ENCODE measurements around the gene TUBB6.

Gene TUBB6

DNA sequence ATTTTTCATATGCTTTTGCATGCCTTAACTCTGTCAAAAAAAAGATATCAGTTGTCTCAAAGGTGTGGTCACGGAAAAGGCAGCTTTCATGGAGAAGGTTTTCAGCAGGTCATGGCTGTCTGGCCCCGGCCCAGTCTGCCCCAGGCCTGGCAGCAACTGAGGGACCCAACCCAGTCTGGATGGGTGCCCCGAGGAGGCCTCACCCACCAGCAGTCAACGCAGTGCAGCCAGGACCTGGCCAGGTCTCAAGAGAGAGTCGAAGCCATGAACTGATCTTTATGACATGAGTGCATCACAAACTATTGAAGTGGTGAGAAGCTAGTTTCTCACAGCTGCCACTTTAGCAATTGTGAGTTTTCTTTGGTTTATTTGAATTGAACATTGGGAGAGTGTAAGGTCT is 7.9 kb downstream of the TUBB6 start:
- no peak for DNase-seq

DNA sequence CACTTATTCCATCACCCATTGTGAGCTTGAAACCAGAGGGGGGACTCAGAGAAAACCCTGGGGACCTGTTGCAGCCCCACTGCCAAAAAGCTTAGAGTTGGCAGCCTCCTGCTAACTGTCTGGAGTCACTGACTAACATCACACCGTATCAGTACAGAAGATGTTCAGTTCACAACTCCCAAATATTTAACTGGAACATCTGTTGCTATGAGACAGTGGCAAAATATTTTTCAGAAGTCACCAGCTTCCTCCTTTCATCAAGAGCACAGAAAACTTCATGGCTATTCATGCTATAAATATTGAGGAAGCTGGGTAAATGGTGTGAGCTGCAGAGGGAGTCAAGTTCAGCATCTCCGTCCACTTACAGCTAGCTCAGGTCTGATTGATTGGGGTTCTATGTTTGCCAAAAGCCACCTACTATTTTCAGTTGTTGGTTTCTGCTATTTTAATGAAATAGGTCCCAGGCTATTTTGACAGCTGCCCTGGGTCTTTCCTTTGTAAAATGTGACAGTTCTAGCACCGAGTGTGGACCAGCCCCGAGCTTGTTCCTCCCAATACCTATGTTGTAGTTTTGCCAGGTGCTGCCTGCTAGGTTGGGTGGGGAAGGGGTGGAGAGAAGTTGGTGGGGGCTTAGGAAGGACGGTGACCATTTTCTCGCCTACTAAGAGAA is 9.8 kb downstream of the TUBB6 start:
- DNase-seq, result no peak

DNA sequence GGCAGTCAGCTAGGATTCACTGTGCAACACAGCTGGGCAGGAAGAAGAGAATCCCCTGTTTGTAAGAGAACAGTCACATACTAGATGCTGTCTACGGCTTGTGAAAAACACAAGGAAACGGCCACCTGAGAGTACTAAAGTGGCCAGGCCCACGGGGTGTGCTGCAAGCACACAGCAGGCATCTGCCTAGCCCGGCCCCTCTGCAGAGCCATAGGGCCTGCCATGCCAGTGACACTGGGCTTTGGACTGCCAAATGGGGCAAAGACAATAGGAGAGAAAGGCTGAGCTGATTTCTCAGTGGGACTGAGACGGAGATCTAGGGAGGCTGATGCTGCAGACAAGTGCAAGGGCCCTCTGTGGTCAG is 10.3 kb downstream of the TUBB6 start:
- DNase-seq, result no peak

DNA sequence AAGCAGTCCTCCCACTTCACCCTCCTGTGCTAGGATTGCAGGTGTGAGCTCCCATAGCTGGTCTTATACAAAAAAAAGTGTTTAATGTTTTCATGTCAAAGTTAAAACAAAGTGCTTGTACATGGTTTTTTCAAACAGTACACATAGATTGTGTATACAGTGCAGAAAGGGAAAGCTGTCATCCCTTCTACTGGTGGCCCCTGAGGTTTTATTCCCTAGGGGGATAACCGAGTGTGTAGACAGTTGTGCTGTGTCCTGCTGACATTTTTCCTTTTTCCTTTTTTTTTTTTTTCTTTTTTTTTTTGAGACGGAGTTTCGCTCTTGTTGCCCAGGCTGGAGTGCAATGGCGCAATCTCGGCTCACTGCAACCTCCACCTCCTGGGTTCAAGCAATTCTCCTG is 10.8 kb downstream of the TUBB6 start:
- DNase-seq, result no peak

DNA sequence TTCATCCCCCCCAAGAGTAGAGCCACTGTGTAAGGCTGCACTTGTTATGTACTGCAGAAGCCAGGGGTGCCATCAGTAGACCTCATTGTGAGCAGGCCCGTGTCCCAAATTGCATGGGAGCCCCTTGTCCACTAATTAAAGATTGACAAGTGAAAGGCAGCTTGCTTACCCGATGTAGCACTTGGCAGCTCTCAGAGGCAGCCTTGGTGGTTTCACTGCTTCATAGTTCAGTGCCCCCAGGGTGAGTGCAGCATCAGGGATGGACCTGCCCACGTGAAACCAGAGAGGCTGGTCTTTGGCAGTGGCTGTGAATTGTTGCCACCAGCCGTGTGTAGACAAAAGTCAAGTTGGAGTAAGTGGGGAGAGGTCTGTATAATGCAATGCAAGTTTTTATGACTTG is 13.3 kb downstream of the TUBB6 start:
- DNase-seq, result no peak

DNA sequence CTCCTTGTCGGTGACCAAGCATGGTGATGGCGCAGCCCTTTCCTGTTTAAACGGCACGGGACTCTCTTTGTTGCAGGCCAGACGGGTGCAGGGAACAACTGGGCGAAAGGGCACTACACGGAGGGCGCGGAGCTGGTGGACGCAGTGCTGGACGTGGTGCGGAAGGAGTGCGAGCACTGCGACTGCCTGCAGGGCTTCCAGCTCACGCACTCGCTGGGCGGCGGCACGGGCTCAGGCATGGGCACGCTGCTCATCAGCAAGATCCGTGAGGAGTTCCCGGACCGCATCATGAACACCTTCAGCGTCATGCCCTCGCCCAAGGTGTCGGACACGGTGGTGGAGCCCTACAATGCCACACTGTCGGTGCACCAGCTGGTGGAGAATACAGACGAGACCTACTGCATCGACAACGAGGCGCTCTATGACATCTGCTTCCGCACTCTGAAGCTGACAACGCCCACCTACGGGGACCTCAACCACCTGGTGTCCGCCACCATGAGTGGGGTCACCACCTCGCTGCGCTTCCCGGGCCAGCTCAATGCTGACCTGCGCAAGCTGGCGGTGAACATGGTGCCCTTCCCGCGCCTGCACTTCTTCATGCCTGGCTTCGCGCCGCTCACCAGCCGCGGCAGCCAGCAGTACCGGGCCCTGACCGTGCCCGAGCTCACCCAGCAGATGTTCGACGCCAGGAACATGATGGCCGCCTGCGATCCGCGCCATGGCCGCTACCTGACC is 17.1 kb downstream of the TUBB6 start:
- DNase-seq, result no peak

DNA sequence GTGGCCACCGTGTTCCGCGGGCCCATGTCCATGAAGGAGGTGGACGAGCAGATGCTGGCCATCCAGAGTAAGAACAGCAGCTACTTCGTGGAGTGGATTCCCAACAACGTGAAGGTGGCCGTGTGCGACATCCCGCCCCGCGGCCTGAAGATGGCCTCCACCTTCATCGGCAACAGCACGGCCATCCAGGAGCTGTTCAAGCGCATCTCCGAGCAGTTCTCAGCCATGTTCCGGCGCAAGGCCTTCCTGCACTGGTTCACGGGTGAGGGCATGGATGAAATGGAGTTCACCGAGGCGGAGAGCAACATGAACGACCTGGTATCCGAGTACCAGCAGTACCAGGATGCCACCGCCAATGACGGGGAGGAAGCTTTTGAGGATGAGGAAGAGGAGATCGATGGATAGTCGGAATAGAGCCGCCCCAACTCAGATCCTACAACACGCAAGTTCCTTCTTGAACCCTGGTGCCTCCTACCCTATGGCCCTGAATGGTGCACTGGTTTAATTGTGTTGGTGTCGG is 17.7 kb downstream of the TUBB6 start:
- no peak for DNase-seq

DNA sequence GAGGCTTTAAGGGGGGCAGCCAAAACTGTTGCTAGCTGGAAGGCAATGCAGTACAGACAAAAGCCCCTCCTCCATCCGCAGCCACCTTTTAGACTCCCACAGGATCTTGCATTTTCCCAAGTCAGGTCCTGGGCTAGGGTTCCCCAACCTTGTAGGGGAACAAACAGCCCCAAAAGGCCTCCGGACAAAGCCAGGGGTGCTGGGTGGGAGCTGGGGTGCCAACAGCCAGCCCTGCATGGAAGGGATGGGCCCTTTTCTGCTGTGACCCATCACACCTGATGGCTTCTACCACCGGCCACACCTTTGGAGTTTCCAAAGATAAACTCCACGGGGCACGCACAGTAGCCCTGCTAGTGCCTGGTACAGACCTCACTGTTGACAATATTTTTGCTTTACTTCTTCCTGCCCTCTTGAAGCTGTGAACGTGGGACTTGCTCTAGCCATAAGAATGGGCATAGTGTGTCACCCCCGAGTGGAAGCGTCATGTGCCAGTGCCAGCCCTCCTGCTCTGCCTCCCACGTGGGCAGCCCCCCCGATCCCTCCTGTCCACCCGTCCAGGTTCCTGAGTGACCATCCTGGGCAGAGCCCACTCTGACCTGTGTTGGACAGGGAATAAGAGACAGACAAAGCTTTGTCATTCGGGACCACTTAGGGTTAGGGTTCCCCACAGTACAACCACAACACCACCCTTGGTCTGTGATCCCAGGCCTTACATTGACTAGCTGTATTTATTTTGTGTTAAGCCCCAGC is 18.8 kb downstream of the TUBB6 start:
- no peak for DNase-seq

DNA sequence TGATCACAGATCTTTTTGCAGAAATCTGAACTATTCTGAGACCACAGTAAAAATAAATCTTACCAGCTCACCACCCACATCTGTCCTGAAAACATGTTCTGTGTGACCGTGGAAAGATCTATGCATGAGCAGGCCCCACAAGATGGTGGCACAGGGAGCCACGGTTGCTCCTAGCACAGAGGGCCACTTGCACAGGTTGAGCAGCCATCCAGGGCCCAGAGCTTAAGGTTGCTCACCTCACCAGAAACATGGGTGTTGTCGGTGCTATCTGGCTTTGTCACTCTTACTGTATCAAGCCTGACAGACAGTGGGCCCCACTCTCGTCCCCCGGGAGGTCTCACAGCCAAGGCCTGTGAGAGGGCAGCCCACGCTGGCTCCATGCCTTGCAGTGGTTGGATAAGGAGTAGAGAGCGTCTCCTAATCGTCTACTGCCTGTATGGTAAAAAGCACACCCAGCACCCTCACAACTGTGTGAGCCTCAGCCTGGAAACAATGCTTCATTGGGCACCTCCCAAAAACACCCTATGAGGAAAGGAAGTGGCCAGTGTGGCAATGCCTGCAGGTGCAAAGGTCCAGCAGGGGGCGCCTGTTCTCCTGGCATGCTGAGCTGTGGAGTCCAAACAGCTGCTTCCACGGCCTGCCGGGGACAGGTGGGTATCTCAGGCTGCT is 19.6 kb downstream of the TUBB6 start:
- peak; percentile 8 for DNase-seq

DNA sequence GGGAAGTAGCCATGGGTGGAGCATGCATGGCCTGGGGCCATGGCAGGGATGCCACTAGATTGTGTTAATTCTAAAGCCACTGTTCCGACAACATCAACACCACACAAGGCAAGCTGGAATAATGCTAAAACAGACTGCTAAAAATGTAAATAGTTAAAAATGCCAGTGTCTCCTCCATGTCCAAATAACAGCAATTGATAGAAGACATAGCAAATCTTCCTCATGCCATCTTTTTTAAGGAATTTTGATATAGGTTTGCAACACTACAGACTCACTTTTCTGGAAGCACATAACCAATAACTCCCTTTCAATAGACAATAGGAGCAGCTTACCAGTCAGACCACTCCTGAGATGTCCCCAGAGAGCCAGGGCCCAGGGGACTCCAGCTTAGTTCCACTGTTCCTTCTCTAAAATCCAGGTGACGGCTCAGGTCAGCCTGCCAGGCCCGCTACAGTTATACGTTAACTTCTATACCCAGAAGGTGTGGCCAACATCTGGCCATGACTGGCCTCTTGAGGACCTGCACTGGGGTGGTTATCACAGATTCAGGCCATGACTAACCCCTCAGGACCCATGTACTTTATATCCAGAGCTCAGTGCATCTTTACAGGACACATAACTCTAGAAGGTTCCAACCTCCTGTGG is 20.3 kb downstream of the TUBB6 start:
- DNase-seq, result no peak

DNA sequence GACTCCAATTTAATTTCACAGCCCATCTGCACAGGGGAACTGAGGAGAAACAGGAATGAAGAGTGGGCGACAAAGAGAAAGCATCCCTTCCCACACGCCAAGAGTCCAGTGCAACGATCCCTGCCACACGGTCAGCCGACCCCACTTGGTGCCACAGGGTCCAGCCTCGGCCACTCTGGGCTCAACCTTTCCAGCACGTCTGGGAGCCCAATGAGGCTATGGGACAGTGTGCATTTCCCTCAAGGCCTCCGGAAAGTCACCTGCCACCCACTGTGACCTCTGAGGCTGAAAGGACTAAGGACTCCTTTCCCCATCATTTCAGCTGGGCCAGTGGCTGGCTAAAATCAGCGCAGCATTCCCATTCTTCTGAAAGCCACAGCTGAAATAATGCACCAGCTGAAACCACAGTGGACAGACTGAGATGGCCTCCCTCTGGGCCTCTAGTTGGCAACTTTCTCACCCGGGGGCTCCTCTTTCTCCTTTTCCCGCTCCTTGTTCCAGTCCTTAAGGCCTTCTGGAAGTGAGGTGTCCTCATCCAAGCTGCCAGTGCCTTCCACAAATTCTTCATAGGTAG is 21.2 kb downstream of the TUBB6 start:
- DNase-seq, result no peak

DNA sequence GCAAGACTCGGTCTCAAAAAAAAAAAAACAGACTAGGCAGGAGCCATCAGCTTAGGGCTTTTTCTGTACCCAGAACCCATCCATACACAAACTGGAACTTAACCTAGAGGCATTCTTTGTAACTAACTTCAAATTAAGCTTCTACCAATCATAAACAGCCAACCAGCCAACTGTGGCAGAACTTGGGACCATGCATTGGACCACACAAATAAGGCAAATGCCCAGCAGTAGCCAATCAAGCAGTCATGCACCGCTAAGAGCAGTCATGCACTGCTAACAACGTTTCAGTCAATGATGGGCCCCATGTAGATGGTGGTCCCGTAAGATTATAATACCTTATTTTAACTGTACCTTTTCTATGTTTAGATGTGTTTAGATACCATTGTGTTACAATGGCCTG is 22.7 kb downstream of the TUBB6 start:
- DNase-seq, result no peak

DNA sequence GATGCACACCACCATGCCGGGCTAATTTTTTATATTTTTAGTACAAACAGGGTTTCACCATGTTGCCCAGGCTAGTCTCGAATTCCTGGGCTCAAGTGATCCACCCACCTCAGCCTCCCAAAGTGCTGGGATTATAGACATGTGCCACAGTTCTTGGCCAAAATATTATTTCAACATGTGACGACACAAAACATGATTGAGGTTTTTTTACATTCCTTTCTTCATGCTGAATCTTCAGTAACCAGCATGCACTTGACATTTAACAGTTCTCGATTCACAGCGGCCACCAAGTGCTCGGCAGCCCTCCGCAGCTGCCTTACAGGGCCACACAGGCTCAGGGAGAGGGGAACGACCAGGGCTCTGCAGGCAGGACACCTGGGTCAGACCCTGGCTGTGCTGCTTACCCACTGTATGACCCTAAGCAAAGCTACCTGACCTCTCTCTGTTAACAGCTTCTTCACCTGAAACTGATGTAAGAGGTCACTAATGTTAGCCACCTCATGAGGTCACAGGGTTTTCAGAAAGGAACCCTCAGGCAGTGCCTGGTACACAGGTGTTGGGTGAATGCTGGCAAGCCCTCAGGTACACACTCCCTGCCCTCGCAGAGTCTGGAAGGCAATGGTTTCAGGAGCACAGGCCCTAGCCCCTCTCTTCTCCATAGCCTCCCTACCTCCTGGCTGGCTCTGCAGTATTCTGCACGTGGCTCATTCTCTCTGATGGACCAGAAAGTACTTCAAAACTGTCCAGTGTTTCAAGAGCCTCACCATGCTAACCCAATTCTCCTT is 25.7 kb downstream of the TUBB6 start:
- no peak for DNase-seq

DNA sequence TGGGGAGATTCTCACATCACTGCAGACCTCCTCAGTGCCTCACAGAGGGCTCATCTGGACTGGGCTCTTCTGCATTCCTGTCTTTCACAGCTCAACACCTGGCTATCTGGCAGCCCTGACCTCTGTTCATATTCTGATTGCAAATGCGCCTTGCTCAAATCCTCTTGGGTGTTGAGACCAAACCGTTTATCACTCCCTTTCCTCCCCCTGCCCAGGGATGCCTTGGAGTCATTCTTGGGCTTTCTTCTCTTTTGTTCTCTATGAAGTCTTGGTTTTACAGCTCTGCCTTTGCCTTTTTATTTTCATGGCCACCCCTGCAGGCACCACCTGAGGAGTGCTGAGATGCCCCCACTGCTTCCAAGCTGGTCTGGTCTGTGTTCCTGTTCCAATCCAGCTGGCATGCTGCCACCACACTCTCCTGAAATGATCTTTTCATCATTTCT is 26.3 kb downstream of the TUBB6 start:
- DNase-seq, result no peak

DNA sequence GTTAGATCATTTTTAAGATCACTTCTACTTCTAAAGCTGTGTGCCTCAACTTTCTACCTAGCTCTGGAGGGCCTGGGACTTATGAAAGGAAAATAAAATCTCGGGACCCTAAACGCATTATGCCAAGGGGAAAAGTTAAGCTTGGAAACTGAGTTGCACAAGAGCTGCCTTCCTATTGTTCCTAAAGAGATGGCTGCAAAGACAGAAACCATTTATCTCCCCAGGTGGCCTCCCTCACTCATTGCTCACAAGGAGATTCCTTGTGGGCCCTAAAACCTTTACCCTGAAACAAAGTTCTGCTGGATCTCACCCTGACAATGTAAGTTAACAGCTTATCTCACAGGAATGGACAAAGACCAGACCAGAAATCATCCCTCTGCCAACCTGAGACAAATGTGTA is 26.8 kb downstream of the TUBB6 start:
- no peak for DNase-seq

DNA sequence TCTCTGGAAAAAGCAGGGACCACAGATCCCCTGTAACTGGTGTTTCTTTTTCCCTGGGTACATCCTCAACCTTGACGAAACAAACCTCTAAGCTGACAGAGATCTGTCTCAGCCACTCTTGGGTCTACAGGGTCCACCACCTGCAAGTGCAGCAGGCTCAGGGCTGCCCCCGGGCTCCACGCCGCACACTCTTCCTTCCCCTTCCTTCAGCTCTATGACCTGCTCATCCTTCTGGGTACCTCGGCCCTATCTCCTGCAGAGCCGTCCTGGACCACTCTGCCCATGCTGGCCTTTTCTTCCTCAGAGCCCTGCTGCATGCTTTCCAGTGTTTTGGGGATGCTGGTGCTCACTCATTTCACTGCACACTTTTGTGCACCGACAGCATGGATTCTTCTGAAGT is 27.5 kb downstream of the TUBB6 start:
- DNase-seq, result no peak

DNA sequence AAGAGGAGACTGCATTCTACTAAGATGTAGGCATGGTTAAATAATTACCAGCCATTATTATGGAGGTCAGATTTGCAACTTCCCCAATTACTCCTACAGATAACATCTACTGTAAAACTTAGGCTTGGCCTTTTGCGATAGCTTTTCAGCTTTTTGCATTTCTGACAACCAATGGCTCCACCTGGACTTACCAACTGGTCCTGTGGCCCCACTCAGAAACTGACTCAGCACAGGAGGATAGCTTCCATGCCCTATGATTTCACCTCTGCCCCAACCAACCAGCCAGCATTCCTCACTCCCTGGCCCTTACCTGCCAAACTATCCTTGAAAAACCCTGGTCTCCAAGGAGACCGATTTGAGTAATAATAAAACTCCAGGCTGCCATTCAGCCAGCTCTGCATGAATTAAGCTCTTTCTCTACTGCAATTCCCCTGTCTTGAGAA is 28.2 kb downstream of the TUBB6 start:
- no peak for DNase-seq

DNA sequence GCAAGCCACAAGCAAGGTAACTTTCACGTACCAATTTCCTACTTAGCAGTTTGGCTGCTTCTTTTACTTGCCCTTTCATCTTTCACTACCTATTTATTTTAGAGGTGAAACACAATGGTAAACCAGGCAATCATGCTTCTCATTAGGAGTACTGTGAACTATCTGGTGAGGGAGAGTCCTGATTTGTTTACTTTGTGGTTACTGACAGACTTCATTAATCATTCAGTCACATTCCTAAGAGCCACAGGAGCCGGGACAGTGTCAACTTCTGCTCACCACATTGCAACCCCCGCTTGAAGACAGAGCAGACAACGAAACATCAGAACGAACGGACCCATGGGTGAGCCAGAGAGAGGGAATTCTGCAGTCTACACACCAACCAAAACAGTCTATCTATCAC is 28.8 kb downstream of the TUBB6 start:
- DNase-seq, result no peak

DNA sequence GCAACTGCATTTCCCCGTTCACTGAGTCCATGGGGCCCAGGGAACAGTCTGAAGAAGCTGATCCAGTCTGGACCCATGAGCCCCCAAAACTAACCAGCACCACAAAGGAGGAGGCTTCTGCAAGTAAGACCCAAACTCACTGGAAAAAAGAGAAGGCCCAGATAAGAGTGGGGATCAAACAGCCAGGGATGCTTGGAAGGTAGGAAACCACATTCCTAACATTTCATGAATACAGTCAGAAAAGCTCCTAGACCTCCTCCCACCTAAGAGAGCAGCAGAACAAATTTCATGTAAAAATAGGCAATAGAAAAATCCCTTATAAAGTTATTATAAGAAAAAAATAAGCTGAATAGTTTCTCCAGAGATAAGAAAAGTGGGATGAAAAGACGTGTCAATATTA is 30.3 kb downstream of the TUBB6 start:
- DNase-seq, result no peak

DNA sequence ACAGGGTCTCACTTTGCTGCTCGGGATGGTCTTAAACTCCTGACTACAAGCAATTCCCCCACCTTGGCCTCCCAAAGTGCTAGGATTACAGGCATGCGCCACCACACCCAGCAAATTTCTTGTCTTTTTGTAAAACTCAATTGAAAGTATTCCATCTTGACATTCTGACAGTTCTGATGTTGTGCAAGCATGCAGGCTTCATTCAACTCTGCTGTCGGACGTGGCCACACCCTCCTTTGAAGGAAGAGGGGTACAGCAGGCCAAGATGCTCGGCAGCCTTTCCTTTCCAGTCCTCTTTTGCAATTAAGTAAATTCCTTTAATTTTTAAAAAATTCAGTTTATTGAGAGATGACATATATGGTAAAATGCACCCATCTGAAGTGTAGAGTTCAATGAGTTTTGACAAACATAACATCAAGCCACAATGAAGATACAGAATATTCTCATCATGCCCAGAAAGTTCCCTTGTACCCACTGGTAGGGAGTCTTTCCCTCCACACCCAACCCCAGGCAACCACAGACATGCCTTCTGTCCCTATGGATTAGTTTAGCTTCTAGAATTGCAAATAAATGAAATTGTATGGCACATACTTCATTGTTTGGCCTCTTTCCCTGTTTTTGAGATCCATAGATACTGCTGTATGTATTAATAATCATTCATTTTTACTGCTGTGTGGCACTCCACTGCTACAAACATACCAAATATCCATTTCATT is 33.1 kb downstream of the TUBB6 start:
- no peak for DNase-seq

DNA sequence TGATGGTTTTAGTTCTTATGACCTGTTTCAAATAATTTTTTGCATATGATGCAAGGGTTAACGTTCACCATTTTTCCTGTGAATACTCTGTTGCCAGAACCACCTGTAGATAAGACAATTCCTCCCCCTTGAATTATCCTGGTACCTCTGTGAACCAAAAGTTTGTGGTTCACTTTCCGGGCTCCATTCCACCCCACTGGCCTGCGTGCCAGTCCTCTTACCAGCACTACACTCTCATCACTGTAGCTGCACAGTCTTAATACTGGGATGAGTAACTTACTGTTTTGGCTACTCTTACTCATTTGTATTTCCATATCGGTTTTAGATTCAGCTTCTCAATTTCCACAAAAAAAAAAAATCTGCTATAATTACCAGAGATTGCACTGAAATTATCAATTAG is 34.6 kb downstream of the TUBB6 start:
- DNase-seq, result no peak
